AG09319 (cell line): ENCODE data around the gene PTEN.
"Not testable (repeated sequence)": the region's sequence is repeated elsewhere in the genome, so short reads cannot be mapped to it uniquely, and the experiment has no call there.

ENCODE experiments used
- DNase-seq: peaks from one replicate; pipeline ENCODE4 v3.0.0-alpha.2; 2010; ENCODE audit warnings: low read depth; ENCODE audit errors: extremely low read depth
- CTCF ChIP-seq: IDR thresholded peaks from 2 replicates; pipeline ENCODE4 v1.5.1; 2011; ENCODE audit warnings: low read depth, mild to moderate bottlenecking, inconsistent platforms, low read length, moderate library complexity

Gene PTEN

GRCh38 chr10:87878664-87879459 is 15.4 kb downstream of the PTEN start:
- no peak for DNase-seq
- no peak for TF ChIP-seq CTCF

GRCh38 chr10:87880336-87880735 is 16.9 kb downstream of the PTEN start:
- DNase-seq: no peak
- TF ChIP-seq CTCF: no peak

GRCh38 chr10:87881373-87882059 is 18.1 kb downstream of the PTEN start:
- not testable (repeated sequence) for DNase-seq

- no peak for TF ChIP-seq CTCF
- DNase-seq: no peak
Observed at GRCh38 chr10:87882555-87883294, 19.3 kb downstream of the PTEN start.

- no peak for DNase-seq
- TF ChIP-seq CTCF: no peak
Observed at GRCh38 chr10:87886635-87887034, 23.2 kb downstream of the PTEN start.

- no peak for DNase-seq
Observed at GRCh38 chr10:87887146-87887545, 23.7 kb downstream of the PTEN start.

More at GRCh38 chr10:87887146-87887545, 23.7 kb downstream of the PTEN start:
- TF ChIP-seq CTCF: no peak
